H1 (cell line): ENCODE data around the gene FHDC1. TPM values are rescaled to one million over a fixed set of nuclear protein-coding genes. Genes with fewer than 3 reads are reported as not detected.

Source experiments
- CHD7 ChIP-seq: fragments of 300-600 bp; sonication (generic); IDR thresholded peaks from 2 replicates; pipeline ENCODE4 v1.7.1; 2012; ENCODE audit warnings: low read length, moderate library complexity, mild to moderate bottlenecking, inconsistent platforms; ENCODE audit not compliant: insufficient replicate concordance
- RAD21 ChIP-seq, 2 experiments: IDR thresholded peaks in 1 of 2; conservative IDR thresholded peaks in 1 of 2; 2 replicates each; pipeline ENCODE4 v1.6.1; 2011; ENCODE audit warnings: low read depth in 2 of 2, low read length in 2 of 2, improper control_type of control experiment in 1 of 2, inconsistent platforms in 1 of 2, mild to moderate bottlenecking in 1 of 2, moderate library complexity in 1 of 2
- polyA plus RNA-seq, 7 experiments: library from polyadenylated mRNA; depleted of rRNA in 3 of 7; stranded (reverse) in 5 of 7; unstranded in 2 of 7; fragments of >200 nt in 5 of 7; fragments of 200-250 nt in 2 of 7; gene quantifications; 1 replicate in 5 of 7; 2 replicates in 1 of 7; 4 replicates in 1 of 7; pipeline versions ENCODE4 v1.2.1 to v1.2.3, GENCODE V29; 2011 to 2013; ENCODE audit warnings: missing spikeins in 2 of 7, mixed read lengths in 2 of 7
- total RNA-seq: library from RNA; stranded (reverse); fragmentation: NEBNext Ultra II Directional; extraction: Animal tissue kit (Norgen Biotek cat#: 25700); gene quantifications from 2 replicates; pipeline ENCODE4 v1.2.1, GENCODE V29; 2021

FHDC1 gene
- total and polyA plus RNA-seq, 2 of the 8 experiments (the other 6 are each of a cell fraction or from before 2014, with no cell fraction given), result 6.4 to 28.6 TPM

- TF ChIP-seq CHD7, result no peak
- TF ChIP-seq RAD21 (IDR thresholded peaks at IDR 0.05 in 1 of 2, conservative IDR thresholded peaks at IDR 0.05 in 1 of 2; ENCODE audit: low read depth in 2 of 2, low read length in 2 of 2), result no peak
These were observed 57.9 kb downstream of the FHDC1 start (continued) for GRCh38 chr4:152994038-152994437.
